AG04449 (cell line): ENCODE data around the gene LYPD6B.

Experiments
- CTCF ChIA-PET: fragments of 350-600 bp; formaldehyde crosslinking; extraction: SDS; loops from one replicate; lab custom pipeline; 2021; ENCODE audit warnings: antibody characterized with exemption; lab: Yijun Ruan, JAX
- POLR2A ChIA-PET: fragments of 400-600, 350-600 bp; formaldehyde crosslinking; extraction: SDS; loops from one replicate; lab custom pipeline; 2020; ENCODE audit warnings: antibody characterized with exemption, inconsistent platforms; lab: Yijun Ruan, JAX
- DNase-seq: peaks from one replicate; pipeline ENCODE4 v3.0.0-alpha.2; 2010; ENCODE audit warnings: low read depth, low spot score
- H3K4me3 ChIP-seq: 2 replicates; pipeline ENCODE4 v1.5.1; 2011; ENCODE audit warnings: low read depth, mild to moderate bottlenecking, control low read depth, low read length
- CTCF ChIP-seq: IDR thresholded peaks from one replicate; pipeline ENCODE4 v1.5.1; 2011; ENCODE audit warnings: mild to moderate bottlenecking, moderate library complexity, low read length, control low read depth, inconsistent platforms; ENCODE audit not compliant: insufficient read depth; ENCODE audit errors: missing control alignments

LYPD6B gene

GRCh38 chr2:149038442-149039212, at the start of gene LYPD6B:
Gene LYPD6B (plus strand): TSS chr2:149038699. CDS start chr2:149130949, 92,250 bp downstream.
- peak within 1 kb of the TSS; percentile 59 for H3K4me3 ChIP-seq
- CTCF ChIA-PET, result interaction anchor here (0.6 to 5.2 kb wide), 10 partner anchors 10 to 535 kb away, joined by 3 to 37 read pairs (median 4); no protein-coding TSS in a partner anchor
- no peak for DNase-seq
- POLR2A ChIA-PET, result interaction anchor here (0.9 kb wide), 1 partner anchor 22 kb away, joined by 3 read pairs; no protein-coding TSS in a partner anchor
- TF ChIP-seq CTCF, result no peak

GRCh38 chr2:148989882-148990493, 48.5 kb upstream of the LYPD6B start:
- DNase-seq, result peak; percentile 45
- no peak overlapping the region for H3K4me3 ChIP-seq
- ChIA-PET POLR2A (no interaction called here), CTCF (interaction anchor here (0.6 to 6.7 kb wide), 22 partner anchors 10 to 1057 kb away, joined by 3 to 87 read pairs (median 4); partner anchors contain the start of gene EPC2)
- peak; percentile 52 for TF ChIP-seq CTCF

GRCh38 chr2:148990968-148991367, 47.5 kb upstream of the LYPD6B start:
- no peak for DNase-seq
- POLR2A ChIA-PET, result no interaction called here
- CTCF ChIA-PET, result interaction anchor here (0.6 to 6.7 kb wide), 12 partner anchors 10 to 1054 kb away, joined by 3 to 87 read pairs (median 3); partner anchors contain the start of gene EPC2
- TF ChIP-seq CTCF, result no peak
- no peak overlapping the region for H3K4me3 ChIP-seq

GRCh38 chr2:148992448-148992847, 46.1 kb upstream of the LYPD6B start:
- no peak for DNase-seq
- ChIA-PET CTCF (interaction anchor here (0.8 to 6.7 kb wide), 7 partner anchors 8 to 1055 kb away, joined by 3 to 87 read pairs (median 7); partner anchors contain the start of gene EPC2), POLR2A (no interaction called here)
- no peak for TF ChIP-seq CTCF
- no peak overlapping the region for H3K4me3 ChIP-seq

GRCh38 chr2:148993351-148993750, 45.1 kb upstream of the LYPD6B start:
- no peak overlapping the region for H3K4me3 ChIP-seq
- no peak for TF ChIP-seq CTCF
- CTCF ChIA-PET, result interaction anchor here (0.8 to 6.7 kb wide), 5 partner anchors 11 to 1056 kb away, joined by 3 to 87 read pairs (median 9); partner anchors contain the start of gene EPC2
- no peak for DNase-seq
- POLR2A ChIA-PET, result interaction anchor here (0.6 kb wide), 1 partner anchor 348 kb away, joined by 3 read pairs; no protein-coding TSS in a partner anchor

GRCh38 chr2:148994341-148994740, 44.2 kb upstream of the LYPD6B start:
- DNase-seq, result no peak
- CTCF ChIA-PET, result interaction anchor here (0.7 to 6.7 kb wide), 4 partner anchors 353 to 1057 kb away, joined by 3 to 87 read pairs (median 7); partner anchors contain the start of gene EPC2
- H3K4me3 ChIP-seq, result no peak overlapping the region
- no peak for TF ChIP-seq CTCF
- POLR2A ChIA-PET, result no interaction called here
